Transverse colon (tissue), 4 donors: ENCODE data around the gene PREX1.

Experiments used
- CTCF ChIP-seq, 5 experiments: fragments of 200-600 bp in 3 of 5; fragments of 450-650 bp in 2 of 5; sonication (generic) in 3 of 5; IDR thresholded peaks; 1 replicate in 2 of 5; 2 replicates in 3 of 5; pipeline ENCODE4 v1.5.1; 2016 to 2017; ENCODE audit warnings: antibody characterized with exemption in 5 of 5, inconsistent platforms in 3 of 5, mild to moderate bottlenecking in 2 of 5, moderate library complexity in 1 of 5
- EP300 ChIP-seq: sonication (generic); formaldehyde crosslinking; IDR thresholded peaks from one replicate; pipeline ENCODE4 v1.6.1; 2017; ENCODE audit warnings: antibody characterized with exemption, low read depth
- POLR2A ChIP-seq: fragments of 450-650 bp; IDR thresholded peaks from one replicate; pipeline ENCODE4 v1.6.1; 2016; ENCODE audit warnings: antibody characterized with exemption, mild to moderate bottlenecking, moderate library complexity
- POLR2AphosphoS5 ChIP-seq, 3 donors: sonication (generic); formaldehyde crosslinking; IDR thresholded peaks; one replicate each; pipeline ENCODE4 v1.6.1; 2016; ENCODE audit warnings: antibody characterized with exemption in 3 of 3

GRCh38 chr20:48736636-48737035 lies 91.2 kb downstream of the PREX1 start:
- no peak for TF ChIP-seq CTCF (IDR thresholded peaks at IDR 0.05)
- no peak for TF ChIP-seq POLR2AphosphoS5 (IDR thresholded peaks at IDR 0.05)
- no peak for TF ChIP-seq EP300
- TF ChIP-seq POLR2A = no peak
